ENCODE measurements around the gene ERGIC3.
A peak's percentile ranks its signal among the peaks of the same experiment; 100 is the strongest.

ERGIC3 gene

DNA sequence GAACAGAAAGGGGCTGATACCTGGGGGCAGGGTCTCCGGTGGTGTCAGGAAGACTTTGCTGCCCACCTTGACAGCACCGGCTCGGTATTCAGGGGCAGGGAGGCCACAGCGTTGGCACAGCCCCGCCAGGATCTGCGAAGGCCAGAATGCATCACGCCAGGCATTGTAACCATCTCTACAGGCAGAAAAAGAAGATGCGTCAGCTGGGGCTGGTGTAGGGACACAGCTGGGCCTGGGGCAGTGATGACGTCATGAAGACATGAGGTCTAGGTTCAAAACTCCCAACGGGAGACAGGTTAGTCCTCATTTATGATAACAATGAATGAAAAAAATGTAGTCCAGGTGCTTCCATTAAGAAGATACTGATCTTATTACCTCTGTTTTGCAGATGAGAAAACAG is 22.0 kb downstream of the ERGIC3 start:
- DNase-seq: no peak

- no peak for DNase-seq
Observed at GRCh38 chr20:35564905-35565304, 23.0 kb downstream of the ERGIC3 start.

DNA sequence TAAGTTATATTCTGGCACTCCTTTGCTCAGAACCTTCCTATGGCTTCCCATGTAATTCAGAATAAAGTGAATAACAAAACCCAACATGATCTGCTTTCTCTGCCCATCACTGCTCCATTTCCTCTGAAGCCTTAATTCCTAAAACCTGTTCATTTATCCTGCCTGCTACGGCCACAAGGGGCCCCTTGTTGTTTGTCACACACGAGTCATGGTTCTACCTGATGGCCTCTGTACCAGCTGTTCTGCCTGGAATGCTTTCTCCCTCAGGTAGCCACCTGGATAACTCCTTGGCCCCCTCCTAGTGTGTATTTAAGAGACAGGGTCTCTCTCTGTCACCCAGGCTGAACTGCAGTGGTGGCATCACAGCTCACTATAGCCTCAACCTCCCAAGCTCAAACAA is 26.8 kb downstream of the ERGIC3 start:
- no peak for DNase-seq

- no peak for DNase-seq
Observed at GRCh38 chr20:35571555-35571954, 29.7 kb downstream of the ERGIC3 start.

- no peak for DNase-seq
Observed at GRCh38 chr20:35572838-35573237, 31.0 kb downstream of the ERGIC3 start.

- no peak for DNase-seq
Observed at GRCh38 chr20:35575958-35576357, 34.1 kb downstream of the ERGIC3 start.

DNA sequence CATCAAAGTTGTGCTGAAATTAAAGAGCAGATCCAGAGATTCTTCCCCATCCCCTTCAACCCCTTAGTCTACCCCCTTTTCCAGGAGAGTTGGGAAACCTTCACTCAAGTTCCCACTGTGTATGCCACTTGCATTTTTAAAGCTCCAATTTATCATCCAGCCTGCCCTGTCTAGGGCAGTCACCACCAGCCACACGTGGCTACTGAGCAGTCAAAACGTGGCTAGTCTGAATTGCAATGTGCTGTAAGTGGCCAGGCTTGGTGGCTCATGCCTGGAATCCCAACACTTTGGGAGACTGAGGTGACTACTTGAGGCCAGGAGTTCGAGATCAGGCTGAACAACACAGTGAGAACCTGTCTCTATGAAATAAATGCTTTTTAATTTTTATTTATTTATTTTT is 34.9 kb downstream of the ERGIC3 start:
- DNase-seq: no peak

DNA sequence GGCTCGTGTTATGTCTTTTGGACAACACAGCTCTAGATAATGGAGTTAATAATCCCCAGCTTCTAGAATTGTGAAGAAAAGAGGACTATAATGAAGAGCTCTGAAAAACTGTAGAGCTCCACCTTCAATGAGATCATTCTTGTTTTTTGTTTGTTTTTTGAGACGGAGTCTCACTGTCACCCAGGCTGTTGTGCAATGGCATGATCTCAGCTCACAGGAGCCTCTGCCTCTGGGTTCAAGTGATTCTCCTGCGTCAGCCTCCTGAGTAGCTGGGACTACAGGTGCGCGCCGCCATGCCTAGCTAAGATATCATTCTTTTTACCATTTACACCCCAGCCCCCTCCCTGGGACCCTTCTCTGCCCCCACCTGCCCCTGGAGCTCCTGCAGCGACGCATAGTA is 36.6 kb downstream of the ERGIC3 start:
- no peak for DNase-seq

DNA sequence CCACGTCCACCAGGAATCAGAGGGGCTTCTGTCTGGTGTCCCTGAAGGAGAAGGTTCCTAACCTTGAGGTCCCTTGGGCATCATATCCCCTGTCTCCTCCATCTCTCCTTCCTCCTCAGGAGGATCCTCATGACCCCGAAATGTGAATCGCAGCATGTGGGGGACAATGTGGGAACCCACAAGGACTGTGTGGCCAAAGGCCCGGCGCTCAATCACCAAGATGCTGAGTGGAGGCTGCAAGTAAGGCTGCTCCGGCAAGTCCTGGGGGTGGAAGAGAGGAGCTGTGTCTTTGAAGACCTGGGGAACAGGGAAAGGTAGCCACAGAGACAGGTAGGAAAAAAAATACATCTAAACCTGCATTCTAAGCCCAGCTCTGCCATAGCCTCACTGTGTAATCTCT is 37.3 kb downstream of the ERGIC3 start:
- DNase-seq: no peak

DNA sequence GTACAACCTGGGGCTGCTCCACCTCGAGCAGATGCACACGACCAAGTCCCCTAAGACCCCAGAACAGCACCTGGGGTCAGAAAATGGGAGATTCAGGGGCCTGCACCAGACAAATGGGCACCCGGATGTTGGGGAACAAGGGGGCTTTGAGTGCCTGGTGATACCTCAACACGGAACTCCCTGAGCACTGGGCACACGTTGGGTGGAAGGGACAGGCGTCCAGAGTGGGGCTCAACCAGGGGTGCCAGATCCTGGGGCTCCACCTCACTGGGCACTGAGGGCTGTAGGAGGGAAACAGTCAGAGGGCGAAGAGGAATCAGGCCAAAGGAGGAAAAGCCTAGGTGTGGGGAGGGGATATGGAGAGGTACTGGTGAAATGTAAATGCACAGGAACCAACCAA is 40.3 kb downstream of the ERGIC3 start:
- no peak for DNase-seq

GRCh38 chr20:35582741-35583404 is 41.0 kb downstream of the ERGIC3 start:
- DNase-seq: no peak

DNA sequence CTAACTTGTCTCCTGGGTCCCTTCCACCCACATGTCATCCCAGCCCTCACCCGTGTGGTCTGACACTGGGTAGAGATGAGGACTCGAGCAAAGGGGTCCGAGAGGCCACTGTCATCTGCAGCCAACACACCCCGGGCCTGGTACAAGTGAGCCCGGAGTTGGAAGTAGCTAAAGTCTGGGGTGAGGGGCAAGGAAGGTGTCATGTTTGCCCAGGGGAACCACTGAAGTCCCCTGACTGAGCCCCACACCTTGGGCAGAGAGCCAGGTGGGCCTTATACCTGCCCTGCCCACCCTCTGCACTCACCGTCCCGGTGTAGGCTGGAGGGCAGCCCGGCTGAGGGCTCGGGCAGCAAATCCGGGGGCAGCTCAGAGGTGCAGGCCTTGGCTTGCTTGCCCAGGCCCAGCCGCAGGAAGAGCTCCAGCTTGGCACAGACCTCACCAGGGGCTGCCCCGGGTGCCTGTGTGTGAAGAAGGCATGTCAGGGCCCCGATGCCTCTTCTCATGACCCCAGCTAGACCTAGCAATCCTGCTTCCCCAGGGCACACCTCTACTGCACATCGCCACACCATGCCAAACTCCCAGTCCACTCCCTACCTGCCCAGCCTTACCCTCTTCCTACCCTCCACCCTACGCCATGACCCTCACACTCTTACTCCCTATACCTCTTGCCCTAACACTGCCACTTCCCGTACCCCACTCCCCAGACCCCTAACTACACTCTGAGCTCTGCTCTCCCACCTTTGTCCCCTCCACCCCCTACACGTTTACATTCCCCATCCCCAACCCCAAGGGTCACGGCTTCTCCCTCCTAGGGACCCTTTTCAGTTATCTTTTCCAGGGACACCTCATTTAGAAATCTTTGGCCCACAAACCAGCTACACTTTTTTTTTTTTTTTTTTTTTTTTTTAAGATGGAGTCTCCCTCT is 42.0 kb downstream of the ERGIC3 start:
- no peak for DNase-seq

- no peak for DNase-seq
Observed at GRCh38 chr20:35586751-35587425, 45.0 kb downstream of the ERGIC3 start.

- no peak for DNase-seq
Observed at GRCh38 chr20:35587436-35587835, 45.6 kb downstream of the ERGIC3 start.

DNA sequence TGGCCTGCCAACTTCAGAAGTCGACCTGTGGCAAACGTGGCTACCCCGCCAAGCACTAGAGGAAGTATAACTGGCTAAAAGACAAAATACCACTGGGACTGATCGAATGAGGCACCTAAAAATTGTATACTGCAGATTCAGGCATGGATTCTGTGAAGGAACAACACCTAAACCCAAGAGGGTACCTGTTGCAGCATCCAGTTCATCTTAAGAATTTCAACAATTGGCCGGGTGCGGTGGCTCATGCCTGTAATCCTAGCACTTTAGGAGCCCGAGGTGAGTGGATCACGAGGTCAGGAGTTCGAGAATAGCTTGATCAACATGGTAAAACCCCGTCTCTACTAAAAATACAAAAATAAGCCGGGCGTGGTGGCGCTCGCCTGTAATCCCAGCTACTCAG is 46.5 kb downstream of the ERGIC3 start:
- no peak for DNase-seq

DNA sequence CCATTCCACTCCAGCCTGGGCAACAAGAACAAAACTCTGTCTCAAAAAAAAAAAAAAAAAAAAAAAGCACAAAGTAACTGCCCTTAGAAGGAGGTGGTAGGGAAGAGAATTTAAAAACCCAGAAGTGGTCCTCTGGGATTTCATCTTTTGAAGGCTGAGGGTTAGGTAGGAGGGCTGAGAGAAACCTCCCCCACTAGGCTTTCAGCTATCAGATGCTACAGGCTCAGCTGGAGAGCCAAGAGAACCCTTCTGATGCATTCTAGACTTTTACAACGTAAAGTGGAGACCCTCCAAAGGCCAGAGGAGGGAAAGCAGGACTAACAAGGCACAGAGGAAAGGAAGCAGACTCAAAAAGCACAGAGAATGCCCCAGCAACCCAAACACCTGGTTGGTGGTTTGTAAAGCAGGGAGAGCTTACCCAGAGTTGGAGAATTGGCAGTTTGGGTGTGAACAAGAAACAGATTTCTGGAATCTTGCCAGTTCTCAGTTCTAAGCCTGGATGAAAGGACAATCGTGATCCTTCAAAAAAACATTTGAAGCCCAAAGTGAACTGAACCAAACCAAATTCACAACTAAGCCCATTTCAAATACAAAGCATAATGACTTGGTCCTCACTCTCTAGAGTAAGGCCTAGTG is 50.6 kb downstream of the ERGIC3 start:
- no peak for DNase-seq

DNA sequence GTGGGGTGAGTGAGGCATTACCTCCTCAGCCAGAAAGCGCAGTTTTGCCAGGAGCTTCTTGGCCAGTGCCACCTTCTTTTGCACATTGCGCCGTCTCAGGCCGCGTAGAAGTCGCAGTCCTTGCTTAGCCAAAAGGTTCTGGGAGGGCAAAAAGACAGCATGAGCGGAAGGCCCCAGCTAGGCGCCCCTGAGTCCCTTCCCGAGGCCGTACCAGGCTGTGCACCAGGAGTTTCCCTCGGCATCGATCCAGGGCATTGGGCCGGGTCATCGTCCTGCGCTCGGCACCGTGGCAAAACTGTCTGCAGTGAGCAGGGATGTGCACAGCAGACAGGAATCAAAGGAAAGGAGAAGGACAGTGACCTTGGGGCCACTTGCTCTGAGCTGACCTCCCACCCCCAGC is 53.6 kb downstream of the ERGIC3 start:
- DNase-seq: no peak

DNA sequence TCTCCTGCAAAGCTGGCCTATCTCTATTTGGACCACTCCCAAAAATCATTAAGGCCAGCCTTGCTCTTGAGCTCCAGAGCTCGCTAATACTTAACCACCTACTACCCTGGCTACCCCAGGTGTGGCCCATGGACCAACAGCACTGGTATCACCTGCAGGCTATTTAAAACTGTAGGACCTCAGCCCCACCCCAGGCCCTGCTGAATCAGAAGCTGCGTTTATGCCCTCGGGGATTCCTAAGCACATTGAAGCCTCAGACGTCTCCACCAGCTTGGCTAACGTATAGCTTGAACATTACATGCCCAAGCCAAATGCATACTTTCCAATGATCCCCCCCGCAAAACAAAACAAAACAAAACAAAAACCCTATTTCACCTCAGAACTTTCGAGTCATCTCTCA is 54.0 kb downstream of the ERGIC3 start:
- DNase-seq: peak in 1 of 2 experiments; percentile 7

DNA sequence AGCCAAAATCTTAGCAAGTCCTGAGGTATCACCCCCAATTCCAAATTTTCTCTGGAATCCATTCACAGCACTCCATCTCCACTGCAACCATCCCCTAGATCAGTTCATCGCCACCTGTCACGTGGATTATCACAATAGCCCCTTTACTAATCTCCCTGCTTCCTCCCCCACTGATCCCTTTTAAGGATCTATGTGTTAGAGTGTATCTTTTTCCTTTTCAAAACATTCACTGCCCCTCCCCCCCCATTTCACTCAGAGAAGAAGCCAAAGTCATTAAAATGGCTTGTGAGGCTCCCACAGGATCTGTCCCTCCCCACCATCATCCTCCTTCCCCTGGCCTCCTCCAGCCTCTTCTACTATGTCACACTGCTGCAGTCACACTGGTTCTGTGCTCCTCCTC is 55.3 kb downstream of the ERGIC3 start:
- no peak for DNase-seq

GRCh38 chr20:35598476-35598875 is 56.6 kb downstream of the ERGIC3 start:
- no peak for DNase-seq

GRCh38 chr20:35598899-35599775 is 57.3 kb downstream of the ERGIC3 start:
- DNase-seq: no peak

GRCh38 chr20:35599776-35600120 is 57.9 kb downstream of the ERGIC3 start:
- no peak for DNase-seq

Measured in NCI-H2081 (cell line).